ENCODE data around the gene DENND1C. TPM values are rescaled to one million over a fixed set of nuclear protein-coding genes. Genes with fewer than 3 reads are reported as not detected.

DENND1C gene
- total and polyA plus RNA-seq, 9 of the 15 experiments (the other 6 are each of a cell fraction or from before 2014, with no cell fraction given), result 0.03 to 1.2 (median 0.32) TPM; not detected in 1

GRCh38 chr19:6424939-6425731 lies 56.5 kb downstream of the DENND1C start (continued):
- TF ChIP-seq ZNF609 (CRISPR knock-in tag; IDR thresholded peaks at IDR 0.05; ENCODE audit: borderline replicate concordance) (0 out of 2 replicates have a peak, but pooled peaks have one; percentile 6), CAMTA2 (CRISPR knock-in tag; conservative IDR thresholded peaks at IDR 0.05) (no peak; the same call in 1 of the 2 replicates), LCOR (CRISPR knock-in tag; IDR thresholded peaks at IDR 0.05) (peak; percentile 98), ARID3A (IDR thresholded peaks at IDR 0.05; ENCODE audit: borderline replicate concordance, low read depth, low read length) (peak; percentile 95), EGR1 (conservative IDR thresholded peaks at IDR 0.05) (peak; percentile 89), ZBTB49 (CRISPR knock-in tag; IDR thresholded peaks at IDR 0.05; ENCODE audit: borderline replicate concordance) (peak; percentile 85; the same call in 1 of the 2 replicates), ZNF785 (CRISPR knock-in tag; IDR thresholded peaks at IDR 0.05) (no peak), PCBP2 (IDR thresholded peaks at IDR 0.05; ENCODE audit: low read depth, low read length, poor library complexity, severe bottlenecking) (no peak), TCF7 (IDR thresholded peaks at IDR 0.05; ENCODE audit: borderline replicate concordance) (no peak), ZNF143 (CRISPR knock-in tag; IDR thresholded peaks at IDR 0.05) (peak; percentile 65; the same call in 1 of the 2 replicates), ZNF347 (CRISPR knock-in tag; IDR thresholded peaks at IDR 0.05; ENCODE audit: low read depth) (peak; percentile 72; the same call in 1 of the 2 replicates), CGGBP1 (CRISPR knock-in tag; IDR thresholded peaks at IDR 0.05) (no peak)
- TF ChIP-seq, protein P1, sequence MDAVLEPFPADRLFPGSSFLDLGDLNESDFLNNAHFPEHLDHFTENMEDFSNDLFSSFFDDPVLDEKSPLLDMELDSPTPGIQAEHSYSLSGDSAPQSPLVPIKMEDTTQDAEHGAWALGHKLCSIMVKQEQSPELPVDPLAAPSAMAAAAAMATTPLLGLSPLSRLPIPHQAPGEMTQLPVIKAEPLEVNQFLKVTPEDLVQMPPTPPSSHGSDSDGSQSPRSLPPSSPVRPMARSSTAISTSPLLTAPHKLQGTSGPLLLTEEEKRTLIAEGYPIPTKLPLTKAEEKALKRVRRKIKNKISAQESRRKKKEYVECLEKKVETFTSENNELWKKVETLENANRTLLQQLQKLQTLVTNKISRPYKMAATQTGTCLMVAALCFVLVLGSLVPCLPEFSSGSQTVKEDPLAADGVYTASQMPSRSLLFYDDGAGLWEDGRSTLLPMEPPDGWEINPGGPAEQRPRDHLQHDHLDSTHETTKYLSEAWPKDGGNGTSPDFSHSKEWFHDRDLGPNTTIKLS (IDR thresholded peaks at IDR 0.05; ENCODE audit: borderline replicate concordance, low read depth), result peak; percentile 87
- TF ChIP-seq, protein P2, sequence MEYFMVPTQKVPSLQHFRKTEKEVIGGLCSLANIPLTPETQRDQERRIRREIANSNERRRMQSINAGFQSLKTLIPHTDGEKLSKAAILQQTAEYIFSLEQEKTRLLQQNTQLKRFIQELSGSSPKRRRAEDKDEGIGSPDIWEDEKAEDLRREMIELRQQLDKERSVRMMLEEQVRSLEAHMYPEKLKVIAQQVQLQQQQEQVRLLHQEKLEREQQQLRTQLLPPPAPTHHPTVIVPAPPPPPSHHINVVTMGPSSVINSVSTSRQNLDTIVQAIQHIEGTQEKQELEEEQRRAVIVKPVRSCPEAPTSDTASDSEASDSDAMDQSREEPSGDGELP (CRISPR knock-in tag; IDR thresholded peaks at IDR 0.05; ENCODE audit: borderline replicate concordance), result peak; percentile 94

Data from K562 (cell line).